NCI-H82 (cell line): ENCODE measurements around the gene C19orf25.
"Not testable (repeated sequence)": the region's sequence is repeated elsewhere in the genome, so short reads cannot be mapped to it uniquely, and the experiment has no call there.

Source experiments
- DNase-seq: peaks from one replicate; lab custom pipeline; 2025; lab: John Stamatoyannopoulos, UW

The C19orf25 gene

GRCh38 chr19:1512671-1513498 is 33.9 kb upstream of the C19orf25 start, which contains the start of gene ADAMTSL5:
TSS of gene ADAMTSL5 (minus strand) at chr19:1513019. CDS start at chr19:1510943, 2,076 bp downstream.
- DNase-seq, result peak; percentile 50

DNA sequence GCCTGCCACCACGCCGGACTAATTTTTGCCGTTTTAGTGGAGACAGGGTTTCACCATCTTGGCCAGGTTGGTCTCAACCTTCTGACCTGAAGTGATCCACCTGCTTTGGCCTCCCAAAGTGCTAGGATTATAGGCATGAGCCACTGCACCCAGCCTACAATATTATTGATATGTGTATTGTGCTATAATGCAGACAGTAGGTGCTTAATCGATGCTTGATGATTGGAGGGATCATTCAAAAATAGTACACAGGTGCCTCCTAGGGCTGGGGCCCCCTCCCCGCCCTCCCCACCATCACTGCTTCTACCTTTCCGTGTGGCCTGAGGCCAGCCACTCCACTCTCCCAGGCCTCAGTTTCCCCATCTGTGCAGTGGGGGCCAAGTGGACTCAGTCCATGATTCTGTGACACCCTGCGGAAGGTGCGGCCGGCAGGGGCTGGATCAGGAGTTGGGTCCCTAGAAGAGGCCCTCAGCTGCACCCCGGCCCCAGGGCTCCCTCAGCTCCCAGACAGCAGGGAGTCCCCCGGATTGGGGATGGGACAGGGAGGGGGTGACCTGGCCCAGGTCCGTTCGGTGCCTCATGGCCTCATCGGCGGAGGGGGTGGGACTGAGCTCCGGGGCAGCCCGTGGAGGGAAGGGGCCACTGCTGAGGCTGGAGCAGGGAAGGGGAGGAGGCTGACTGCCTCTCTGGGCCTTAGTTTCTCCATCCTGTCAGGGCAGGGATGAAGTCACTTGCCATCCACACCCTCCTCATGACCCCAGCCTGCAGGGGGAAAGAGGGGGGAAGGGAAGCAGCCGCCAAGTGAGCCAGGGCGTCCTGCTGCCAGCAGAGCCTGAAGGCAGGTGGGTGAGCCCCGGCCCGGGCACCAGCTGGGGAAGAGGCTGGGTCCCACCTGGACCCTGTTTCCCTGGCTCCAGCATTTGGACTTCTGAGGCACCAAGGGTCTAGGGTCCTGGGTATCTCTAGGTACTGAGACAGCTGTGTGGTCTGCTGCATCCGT is 32.6 kb upstream of the C19orf25 start:
- DNase-seq, result no peak

DNA sequence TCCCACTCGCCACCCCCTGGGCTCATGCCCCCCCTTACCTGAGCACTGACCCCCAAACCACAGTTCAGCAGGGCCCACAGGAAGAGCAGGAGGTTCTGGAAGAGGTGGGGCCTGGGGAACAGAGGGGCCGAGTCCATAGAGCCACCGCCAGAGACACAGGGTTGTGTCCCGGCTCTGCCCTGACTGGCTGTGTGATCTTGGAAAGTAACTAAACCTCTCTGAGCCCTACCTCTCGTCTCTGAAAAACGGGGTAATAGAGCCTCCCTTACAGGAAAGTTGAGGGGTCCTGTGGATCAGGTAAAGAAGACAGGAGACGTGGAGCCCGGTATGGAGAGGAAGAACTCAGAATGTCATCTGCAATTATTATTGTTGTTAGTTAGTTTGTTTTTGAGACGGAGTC is 31.8 kb upstream of the C19orf25 start:
- no peak for DNase-seq

DNA sequence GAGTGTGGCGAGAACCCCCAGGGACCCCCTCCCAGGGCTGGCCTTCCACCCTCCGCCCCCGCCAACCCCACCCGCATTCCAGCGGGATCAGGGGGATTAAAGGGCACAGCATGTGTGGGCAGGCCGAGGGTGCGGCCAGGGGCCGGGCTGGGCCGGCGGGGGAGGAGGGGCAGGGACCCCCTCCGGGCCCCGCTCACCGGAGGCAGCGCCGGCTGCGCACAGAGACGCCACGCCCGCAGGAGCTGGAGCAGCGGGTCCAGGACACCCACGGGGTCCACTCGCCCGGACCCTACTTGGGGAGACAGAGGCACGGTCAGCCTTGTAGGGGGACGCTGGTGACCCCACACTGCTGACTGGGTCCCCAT is 31.4 kb upstream of the C19orf25 start:
- DNase-seq, result no peak

- no peak for DNase-seq
These were observed 30.8 kb upstream of the C19orf25 start for GRCh38 chr19:1509602-1510441.

- DNase-seq, result no peak
These were observed 29.5 kb upstream of the C19orf25 start for GRCh38 chr19:1508507-1508856.

GRCh38 chr19:1507763-1508506 is 28.9 kb upstream of the C19orf25 start:
- DNase-seq, result peak; percentile 97

DNA sequence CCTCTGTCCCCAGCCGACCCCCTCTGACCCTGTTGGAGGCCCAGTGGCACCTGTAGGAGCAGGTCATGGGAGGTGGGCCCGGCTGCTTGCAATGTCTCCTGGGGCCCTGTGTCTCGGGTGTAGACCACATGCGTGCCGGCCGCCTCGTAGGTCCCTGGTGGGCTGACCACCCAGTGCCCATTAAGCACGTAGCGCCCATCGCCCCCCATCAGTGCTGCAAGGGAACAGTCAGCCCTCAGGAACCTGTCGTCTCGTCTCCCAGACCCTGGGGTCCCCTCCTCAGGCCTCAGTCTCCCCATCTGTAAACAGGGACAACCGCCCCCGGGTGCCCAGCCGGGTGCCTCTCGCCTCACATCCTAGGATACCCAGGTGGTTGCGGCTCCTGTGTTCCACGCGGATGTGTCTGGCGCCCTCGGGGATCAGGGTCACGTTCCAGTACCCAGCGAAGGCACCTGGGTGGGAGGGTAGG is 28.2 kb upstream of the C19orf25 start:
- no peak for DNase-seq

DNA sequence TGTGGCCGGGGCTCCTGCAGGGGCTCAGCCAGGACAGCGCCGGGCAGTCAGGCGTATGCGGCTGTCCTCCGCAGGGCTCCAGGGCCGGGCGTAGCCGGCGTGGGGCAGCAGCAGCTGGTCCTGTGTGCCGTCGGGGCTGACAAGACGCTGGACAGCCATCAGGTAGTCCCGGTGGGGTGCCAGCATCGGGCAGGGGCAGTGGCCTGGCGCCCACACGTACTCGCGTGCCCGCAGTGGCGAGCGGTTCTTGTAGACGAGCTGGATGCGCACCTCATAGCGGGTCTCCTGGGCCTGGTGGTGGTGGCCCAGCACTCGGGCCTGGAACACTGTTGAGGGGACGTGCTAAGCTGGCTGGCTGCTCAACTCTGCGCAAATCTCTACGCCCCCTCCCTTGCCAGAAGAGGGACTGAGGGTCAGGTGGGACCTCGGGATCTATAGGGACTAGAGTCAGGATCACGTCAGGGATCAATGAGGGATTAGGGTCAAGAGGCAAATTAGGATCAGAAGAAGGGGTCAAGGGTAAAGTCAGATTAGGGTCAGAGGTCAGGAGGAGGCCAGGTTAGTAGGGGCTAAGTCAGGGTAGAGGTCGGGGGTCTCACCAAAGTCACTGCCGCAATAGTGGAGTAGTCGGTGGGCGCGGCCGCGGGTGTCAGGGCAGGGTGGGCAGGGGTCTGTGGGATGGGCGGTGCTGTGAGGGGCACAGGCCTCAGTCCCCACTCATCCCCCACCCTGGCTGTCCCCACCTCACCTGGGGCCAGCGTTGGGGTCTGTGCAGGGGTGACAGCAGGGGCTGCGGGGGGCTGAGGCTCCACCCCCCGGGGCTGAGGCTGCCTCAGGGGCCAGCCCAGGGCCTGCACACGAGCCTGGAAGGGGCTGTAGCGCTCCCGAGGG is 27.2 kb upstream of the C19orf25 start:
- DNase-seq, result no peak

- no peak for DNase-seq
These were observed 26.0 kb upstream of the C19orf25 start for GRCh38 chr19:1505012-1505411.

- no peak for DNase-seq
These were observed 25.1 kb upstream of the C19orf25 start for GRCh38 chr19:1503925-1504773.

- peak; percentile 61 for DNase-seq
These were observed 24.3 kb upstream of the C19orf25 start for GRCh38 chr19:1503089-1503924.

- no peak for DNase-seq
These were observed 23.5 kb upstream of the C19orf25 start for GRCh38 chr19:1502433-1503088.

DNA sequence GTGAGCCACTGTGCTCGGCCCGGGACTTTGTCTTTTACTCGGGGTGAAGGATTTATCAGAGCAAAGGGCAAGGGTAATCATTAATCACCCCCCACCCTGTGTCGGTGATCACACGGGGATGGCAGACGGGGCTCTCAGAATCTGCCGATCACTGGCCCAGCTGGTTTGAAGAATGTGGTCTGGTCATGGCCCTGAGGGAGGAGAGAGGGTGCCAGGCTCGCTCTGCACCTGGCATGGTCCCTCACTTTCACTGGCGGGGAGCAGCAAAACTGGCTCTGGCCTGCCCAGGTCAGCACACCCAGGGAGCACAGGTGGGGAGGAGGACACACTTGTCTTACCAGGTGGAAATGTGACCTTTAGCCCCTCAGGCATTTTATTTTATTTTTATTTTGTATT is 22.2 kb upstream of the C19orf25 start:
- DNase-seq, result no peak

GRCh38 chr19:1499231-1499630 is 20.2 kb upstream of the C19orf25 start:
- not testable (repeated sequence) for DNase-seq

- no peak for DNase-seq
These were observed 18.7 kb upstream of the C19orf25 start for GRCh38 chr19:1497578-1498235.
